HG03103 (cell line): ENCODE measurements around the gene RAD51B.

Experiments
- ATAC-seq: cut with Tn5 transposase; IDR thresholded peaks from one replicate; pipeline ENCODE4 v1.9.1; 2021; ENCODE audit warnings: low read depth; ENCODE audit not compliant: unreplicated experiment

The RAD51B gene

DNA sequence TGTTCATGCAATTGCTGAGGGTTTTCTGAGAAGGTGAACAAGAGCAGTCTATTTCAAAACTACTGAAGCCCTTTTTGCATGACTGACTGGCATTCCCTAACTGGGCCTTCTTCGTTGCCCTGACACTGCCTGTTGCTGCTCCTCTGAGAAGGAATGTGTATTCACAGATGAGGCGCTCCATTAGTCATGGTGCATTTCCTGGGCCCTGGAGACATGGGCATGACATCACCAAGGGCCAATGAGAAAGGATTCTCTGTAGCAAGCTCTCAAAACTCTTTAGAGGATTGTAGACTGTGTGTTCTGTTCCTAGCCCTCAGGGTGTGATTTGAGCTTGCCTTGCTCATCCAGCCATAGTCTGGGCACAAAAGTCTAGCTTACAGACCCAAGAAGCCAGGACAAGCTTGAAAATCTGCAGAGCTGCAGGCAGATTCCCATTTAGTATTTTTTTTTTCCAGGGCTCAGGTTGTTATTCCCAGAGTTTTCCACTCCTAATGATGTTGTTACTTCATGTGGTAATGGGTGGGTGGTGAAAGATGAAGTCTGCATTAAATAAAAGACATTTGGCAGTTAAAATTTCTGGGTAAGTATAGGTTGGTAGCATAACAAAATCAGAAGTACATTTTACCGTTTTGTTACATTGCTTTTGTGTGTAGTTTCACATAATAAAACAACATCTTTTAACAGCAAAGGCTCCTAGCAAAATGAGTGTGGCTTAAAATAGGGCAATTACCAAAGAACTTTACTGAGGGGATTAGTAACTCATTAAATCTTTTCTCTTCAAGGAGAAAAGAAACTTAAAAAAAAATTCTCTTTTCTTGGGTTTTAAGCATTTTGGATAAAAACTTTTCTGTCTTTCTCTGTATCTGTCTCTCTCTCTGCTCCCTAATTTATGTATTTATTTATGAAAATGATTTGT, 318.4 kb downstream of the RAD51B start:
- ATAC-seq, result no peak

DNA sequence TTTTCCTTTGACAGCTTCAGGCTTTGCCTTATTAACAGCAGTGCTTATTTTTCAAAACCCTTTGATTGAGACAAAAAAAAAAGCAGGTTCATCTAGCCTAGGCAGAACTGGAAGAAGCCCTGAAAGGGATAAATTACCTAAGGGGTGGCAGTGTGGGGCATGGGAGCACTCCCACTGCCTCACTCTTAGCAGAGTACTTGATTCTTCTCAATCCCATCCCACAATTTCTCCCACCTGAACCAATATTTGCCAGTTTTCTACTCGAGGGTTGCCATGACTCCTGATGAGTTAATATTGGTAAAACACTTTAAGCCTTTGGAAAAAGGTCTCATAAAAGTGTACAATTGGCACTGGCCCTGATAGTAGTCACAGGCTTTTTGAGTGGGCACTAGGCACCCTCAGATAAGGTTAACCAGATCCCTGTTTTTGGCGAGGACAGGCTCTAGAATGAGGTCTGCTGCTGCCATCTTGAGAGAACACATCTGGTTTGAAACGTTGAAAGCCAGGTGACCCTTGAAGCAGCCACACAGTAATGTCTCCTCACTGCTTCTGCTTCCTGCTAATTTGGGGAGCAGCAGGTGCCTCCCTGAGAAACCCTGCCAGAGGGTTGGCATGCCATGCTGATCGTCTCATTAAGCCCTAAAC, 320.0 kb downstream of the RAD51B start:
- ATAC-seq, result no peak

DNA sequence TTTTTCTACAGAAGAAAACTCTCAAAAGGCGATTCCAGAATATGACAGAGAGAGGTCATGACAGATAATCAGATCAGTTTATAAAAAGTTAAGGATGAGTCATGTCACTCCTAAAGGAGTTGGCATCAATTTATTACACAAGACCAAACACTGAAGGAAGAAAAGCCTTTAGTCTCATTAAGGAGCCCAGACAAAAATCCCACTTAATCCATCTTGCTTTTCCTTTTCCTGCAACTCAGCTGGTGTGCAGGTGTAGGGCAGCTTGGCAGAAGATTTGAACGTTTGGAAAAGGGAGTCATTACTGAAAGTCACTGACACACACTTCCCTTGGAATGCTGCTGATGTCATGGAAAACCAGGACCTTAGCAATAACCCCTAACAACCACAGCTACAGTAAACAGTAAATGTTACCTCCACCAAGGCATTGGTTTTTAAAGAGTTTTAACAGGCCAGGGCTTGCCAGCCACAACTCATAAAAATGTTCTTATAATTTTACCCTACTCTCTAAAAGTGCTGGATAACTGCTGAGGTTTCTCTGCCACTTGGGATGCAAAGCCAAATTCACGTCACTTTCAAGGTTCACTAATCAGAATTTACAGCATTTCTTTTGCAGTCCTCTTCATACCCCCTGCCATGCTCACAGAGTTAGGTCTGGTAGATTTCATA, 320.6 kb downstream of the RAD51B start:
- ATAC-seq, result no peak

DNA sequence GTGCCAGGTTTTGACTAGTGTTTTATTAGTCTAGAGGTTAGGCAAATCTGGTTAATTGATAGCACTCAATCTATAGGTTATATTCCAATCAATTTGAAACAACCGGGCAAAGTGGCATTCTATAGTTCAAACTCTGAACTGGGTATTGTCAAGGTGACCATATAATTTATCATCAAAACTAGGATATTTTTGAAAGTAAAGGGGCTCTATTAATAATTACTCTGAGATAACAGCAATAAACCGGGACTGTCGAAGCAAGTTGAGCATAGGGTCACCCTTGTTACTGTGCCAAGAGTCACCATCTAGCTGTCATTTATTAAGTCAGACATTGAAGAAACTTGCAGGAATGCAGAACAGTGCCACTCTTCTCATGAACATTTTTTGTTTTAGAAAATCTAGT, 321.2 kb downstream of the RAD51B start:
- no peak for ATAC-seq

DNA sequence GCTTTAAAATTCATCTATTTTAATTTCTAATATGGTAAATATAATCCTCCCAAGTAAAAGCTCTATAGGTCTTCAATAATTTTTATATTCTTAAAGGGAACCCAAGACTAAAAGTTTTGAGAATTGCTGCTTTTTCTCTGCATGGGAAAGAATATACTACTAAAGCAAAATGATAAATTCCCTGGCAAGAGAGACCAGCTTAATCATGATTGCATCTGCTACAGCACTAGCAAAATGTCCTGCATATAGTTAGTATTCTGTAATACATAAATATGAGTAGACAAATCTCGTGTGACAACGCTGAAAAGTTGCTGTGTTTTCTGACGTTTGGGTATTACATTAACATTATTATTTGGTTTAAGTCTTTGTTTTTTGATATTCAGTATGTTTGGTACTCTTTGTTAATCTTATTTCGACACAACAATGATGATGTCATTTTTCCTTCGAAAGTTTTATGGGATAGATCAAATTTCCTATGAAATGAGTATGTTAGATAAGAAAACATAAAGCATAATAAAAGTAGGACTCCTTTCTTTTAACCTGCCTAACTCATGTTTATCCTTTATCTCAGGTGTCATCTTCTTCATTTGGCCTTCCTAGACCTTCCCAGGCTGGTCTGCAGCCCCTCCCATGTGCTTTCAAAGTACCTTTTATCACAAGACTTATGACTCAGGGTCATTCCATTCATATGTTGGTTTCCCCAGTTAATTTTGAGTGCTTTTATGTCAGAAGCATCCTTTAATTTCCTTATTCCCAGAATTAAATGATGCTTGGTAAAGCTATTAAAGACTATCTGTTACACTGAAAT, 321.9 kb downstream of the RAD51B start:
- ATAC-seq, result no peak

DNA sequence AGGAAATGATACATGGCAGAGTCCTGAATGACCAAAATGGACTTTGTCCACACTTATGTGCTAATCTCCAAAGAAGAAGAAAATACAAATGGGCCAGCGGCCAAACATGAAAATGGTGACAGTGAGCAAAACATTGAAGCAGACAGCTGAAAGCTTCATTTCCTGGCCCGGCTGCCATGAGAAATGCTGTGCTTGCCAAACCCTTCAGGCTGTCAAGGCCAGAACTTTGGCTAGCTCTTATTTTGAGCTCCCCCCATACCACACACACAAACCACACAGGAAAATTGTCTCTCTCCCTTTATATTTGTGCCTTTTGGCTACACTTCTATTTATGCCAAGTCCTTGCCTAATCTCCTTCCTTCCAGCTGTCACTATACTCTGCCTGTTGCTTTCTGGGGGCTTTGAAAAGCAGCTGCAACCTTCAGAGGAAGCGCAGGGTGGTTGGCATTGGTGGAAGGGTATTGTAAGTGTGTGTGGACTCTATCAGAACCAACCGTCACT, 323.8 kb downstream of the RAD51B start:
- no peak for ATAC-seq

DNA sequence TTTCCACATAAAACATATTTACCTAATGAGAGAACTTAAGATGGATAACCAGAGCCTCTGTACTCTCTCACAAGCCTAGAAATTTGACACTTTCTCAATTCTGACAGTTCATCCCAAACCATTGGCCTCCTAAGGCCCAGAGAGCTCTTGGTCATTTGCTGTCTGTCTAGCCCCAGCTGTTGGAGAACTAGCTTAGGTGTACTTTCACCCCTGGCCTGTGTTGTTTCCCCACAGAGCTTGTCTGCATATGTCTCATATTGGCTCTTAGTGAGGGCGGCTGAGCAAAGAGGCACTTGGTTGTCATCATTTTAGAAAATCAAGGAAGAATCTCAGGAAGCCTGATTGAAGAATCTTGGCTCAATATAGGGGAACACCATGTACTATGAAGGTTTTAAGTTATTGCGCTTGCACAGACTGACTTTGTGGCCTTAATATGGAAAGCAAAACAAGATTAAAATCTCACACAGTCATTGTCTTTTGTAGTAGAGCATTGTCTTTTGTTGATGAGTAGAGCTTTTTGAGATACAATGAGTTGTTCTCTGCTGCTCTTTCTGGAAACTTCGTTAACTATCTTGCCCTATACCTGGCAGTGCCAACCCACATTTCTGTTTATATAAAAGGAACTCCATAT, 324.6 kb downstream of the RAD51B start:
- no peak for ATAC-seq

DNA sequence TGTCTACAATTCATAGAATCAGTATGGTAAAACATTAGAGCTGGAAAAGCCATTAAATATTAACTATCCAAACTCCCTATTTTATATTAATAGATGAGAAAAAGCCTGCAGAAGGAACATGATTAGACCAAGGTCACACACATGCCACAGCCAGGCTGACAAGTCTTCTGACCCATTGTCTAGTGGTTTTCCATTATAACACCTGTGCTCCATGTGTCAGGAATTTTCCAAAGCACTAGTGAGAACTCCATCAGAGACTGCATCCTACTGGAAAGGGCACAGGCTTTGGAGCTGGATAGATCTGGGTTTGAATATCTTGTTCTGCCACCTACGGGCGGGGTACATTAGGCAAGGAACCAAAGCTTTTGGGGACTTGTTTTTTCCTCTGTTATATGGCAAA, 325.5 kb downstream of the RAD51B start:
- no peak for ATAC-seq

DNA sequence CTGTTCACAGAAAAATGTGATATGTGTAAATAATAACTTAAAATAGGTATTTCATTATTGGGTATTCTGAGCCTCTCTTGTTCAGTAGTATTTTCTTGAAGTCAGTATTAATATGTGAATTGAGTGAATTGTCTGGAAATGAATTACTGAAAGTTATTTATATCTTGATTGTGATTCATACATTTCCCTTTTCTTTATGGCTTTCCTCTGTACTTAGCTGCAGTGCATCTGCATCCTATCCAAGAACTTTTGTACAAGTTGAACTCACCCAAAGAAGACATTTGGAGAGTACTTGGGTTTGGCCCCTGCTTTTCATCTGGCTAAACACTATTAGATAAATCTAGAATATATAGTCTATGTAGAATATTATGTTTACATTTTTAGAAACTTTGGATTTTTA, 326.0 kb downstream of the RAD51B start:
- no peak for ATAC-seq

DNA sequence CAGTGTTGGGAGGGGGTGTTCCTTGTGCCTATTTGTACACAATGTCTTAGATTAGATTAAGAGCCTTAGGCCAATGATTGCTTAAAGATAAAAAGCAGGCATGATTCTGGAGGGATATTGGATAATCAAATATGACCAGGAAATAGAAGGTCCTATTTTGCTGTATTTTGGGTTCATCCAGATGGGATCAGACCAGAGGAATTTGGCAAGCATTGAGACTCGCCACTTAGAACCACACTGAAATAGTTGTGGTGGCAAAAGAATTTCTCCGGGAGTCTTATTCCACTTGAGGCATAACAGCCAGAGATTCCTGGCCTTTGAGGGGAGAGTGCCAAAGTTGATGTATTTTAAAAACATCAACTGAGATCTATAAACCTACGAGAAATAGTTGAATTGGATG, 327.2 kb downstream of the RAD51B start:
- no peak for ATAC-seq

DNA sequence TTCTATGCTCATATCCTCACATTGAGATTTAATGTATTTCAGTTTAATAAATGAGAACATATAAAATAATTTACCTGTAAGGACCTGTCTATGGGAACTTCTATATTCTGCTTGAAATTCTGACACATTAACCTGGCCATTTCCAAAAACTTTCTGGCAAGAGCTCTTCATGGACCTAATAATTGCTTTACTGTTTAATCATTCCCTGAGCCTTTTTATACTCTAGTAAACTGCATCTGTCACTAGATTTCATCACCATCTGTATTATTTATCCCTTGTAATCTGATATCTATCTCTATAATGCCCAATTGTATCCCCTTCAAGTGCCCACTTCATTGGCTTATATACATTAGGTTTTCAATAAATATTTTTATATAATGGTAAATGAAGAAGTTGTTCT, 327.7 kb downstream of the RAD51B start:
- no peak for ATAC-seq

DNA sequence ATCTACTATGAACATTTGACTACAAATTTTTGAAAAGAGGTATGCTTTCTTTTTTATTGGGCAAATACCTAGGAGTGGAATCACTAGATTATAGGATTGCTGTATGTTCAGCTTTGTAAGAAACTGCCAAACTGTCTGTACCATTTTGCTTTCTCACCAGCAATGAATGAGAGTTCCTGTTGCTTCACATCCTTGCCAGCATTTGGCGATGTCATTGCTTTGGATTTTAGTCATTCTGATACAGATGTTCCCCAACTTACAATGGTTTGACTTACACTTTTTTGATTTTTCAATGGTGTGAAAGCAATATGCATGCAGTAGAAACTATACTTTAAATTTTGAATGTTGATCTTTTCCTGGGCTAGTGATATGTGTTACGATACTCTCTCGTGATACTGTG, 328.7 kb downstream of the RAD51B start:
- ATAC-seq, result no peak

DNA sequence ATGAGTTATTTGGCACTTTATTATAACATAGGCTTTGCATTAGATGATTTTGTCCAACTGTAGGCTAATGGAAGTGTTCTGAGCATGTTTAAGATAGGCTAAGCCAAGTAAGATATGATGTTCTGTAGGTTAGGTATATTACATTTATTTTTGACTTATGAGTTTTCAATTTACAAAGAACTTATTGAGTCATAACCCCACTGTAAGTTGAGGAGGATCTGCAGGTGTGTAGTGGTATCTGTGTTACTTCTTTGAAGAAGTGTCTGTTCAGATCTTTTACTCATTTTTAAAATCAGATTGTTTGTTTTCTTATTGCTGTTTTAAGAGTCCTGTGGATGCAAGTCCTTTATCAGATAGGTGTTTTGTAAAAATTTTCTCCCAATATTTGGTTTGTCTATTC, 329.2 kb downstream of the RAD51B start:
- ATAC-seq, result no peak

DNA sequence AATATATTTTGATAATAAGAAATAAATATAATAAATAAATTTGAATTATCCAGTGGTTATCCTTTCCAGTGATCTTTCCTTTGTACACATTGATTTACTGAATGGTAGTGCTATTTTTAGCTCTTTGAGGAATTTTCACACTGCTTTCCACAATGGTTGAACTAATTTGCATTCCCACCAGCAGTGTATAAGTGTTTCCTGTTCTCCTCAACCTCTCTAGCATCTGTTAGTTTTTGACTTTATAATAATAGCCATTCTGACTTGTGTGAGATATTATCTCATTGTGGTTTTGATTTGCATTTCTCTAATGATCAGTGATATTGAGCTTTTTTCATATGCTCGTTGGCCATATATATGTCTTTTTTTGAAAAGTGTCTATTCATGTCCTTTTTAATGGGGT, 333.7 kb downstream of the RAD51B start:
- no peak for ATAC-seq

DNA sequence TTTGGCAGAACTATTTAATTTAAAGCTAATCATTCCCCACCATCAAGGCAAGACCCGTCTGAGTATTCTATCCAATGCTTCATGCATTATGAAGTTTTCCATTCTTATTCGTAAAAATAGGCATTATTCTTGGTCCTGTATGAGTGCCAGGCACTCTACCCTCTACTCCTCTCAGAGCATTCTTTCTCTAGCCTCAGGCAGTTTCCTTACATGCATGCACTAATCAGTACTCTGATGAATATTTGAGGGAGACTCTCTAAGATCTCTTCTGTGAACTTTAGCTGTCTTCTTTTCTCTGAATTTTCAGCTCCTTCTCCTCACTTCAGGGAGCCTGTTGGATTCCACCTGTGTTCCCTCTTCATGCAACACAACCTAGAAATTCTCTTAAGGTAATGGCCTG, 334.7 kb downstream of the RAD51B start:
- ATAC-seq, result no peak

DNA sequence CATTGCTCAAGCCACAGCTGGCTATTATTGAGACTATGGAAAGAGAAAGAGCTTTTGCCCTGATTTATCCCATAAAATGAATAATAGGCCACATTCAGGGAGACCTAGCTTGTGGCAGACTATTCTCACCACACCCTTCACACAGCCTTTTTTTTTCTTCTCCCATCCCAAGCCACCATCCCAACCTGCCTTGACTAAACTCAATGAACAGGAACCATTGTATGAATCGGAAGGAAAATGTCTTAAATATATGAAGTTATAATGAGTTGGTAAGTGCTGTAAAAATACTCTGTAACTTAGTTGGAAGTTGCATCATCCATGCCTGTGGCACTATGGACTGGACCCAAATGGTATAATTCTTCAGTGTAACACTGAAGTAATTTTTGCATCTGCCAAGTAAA, 338.4 kb downstream of the RAD51B start:
- no peak for ATAC-seq

DNA sequence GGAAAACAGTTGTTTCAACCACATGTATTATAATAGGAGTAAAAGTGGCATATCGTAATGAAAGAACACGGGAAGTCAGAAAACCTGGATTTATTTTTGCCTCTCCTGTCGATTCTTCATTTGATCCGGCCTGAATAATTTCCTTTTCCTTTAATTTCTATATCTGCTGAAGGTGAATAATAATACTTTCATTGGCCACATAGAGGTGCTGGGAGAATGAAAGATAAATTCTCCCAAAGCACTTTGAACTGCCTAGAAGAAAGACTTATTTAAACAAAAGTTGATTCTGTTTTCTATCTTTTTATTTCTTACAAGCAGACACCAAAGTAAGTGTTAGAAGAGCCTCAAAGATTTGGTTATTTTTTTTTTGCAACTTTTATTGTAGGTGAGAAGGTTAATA, 339.1 kb downstream of the RAD51B start:
- no peak for ATAC-seq

DNA sequence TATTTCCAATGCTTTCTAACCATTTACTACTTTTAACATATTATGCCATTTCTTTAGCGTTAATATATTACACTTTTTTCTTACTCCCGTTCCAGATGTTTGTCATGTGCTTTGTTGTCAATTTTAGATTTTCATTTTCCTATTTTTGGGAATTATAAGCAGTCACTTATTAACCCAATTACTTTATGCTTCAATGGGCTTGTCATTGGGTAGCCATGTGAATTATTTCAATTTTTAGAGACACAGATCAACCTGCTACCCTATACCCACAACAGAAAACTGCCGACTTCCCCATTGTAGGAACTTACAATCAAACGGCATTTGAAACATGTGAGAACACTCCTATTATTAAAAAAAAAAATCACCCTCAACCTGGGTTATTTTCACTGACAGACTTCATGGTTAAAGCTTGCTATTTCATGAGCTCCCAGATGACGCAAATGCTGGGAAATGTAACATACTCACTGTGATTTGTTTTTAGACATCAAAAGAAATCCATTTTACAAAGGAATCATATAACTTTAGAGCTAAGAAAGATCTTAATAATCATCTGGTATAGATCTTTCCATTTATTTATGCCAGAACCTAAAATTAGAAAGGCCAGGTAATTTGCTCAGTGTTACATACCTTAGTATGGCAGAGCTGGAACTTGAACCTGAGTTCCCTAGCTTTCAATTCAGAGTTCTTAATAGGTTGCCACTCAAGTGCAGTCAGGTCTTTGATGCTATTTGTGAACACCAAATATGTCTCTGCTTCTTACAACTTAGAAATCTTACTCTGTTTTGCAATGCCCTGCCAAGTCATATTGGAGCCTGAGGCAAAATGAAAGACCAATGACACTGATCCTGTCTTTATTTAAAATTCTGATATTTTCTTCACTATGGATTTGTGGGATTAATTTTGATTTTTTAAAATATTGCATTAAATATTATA, 340.4 kb downstream of the RAD51B start:
- ATAC-seq, result no peak
